ENCODE results near the gene YBEY. TPM values are rescaled to one million over a fixed set of nuclear protein-coding genes. Genes with fewer than 3 reads are reported as not detected.

YBEY gene
- total and polyA plus RNA-seq, 7 experiments from 2014 or later = 8.8 to 20.1 (median 15.6) TPM

- Mint-ChIP-seq H3K36me3 (peaks cover 0 to 16% (median 0%) of the 10 kb centered on the region in 5 donors), H3K9me3 (peaks cover 0 to 3% (median 0%) of the 10 kb centered on the region in 11 donors), H3K4me3 (no peak overlapping the region), H3K27me3 (no peaks in the 10 kb centered on the region), H3K4me1 (no peaks in the 10 kb centered on the region), H3K27ac (no peak overlapping the region)
- no peak overlapping the region for H3K27ac ChIP-seq (ENCODE audit: low read depth, low read length)
- intact Hi-C loops (cut with micrococcal nuclease) = no loop called here
- H3K4me1 ChIP-seq (ENCODE audit: control insufficient read depth in 2 of 2, insufficient read depth in 2 of 2, low read length in 2 of 2) = no peaks in the 10 kb centered on the region
- ChIA-PET CTCF (no interaction called here), POLR2A (no interaction called here)
- no peaks in the 10 kb centered on the region for H3K9me3 ChIP-seq (ENCODE audit: control insufficient read depth in 2 of 3, low read length in 3 of 3)
- no peaks in the 10 kb centered on the region for H3K27me3 ChIP-seq (ENCODE audit: control insufficient read depth in 2 of 2, insufficient read depth in 2 of 2, low read length in 2 of 2)
- ATAC-seq (no peak), DNase-seq (no peak)
- no peaks in the 10 kb centered on the region for H3K36me3 ChIP-seq (ENCODE audit: control insufficient read depth in 2 of 3, insufficient read depth in 3 of 3, low read length in 3 of 3)
- H3K4me3 ChIP-seq (ENCODE audit: low read length) = no peak overlapping the region
Observed at GRCh38 chr21:46314441-46315020, 28.4 kb downstream of the YBEY start.

- intact Hi-C loops (cut with micrococcal nuclease) = no loop called here
- Histone ChIP-seq H3K27me3 (ENCODE audit: control insufficient read depth in 2 of 2, insufficient read depth in 2 of 2, low read length in 2 of 2) (no peaks in the 10 kb centered on the region), H3K4me1 (ENCODE audit: control insufficient read depth in 2 of 2, insufficient read depth in 2 of 2, low read length in 2 of 2) (no peaks in the 10 kb centered on the region), H3K4me3 (ENCODE audit: low read length) (no peak overlapping the region), H3K27ac (ENCODE audit: low read depth, low read length) (no peak overlapping the region), H3K9me3 (ENCODE audit: control insufficient read depth in 2 of 3, low read length in 3 of 3) (no peaks in the 10 kb centered on the region), H3K36me3 (ENCODE audit: control insufficient read depth in 2 of 3, insufficient read depth in 3 of 3, low read length in 3 of 3) (no peaks in the 10 kb centered on the region)
- H3K4me3 Mint-ChIP-seq = no peak overlapping the region
- POLR2A ChIA-PET = no interaction called here
- no peaks in the 10 kb centered on the region for H3K27me3 Mint-ChIP-seq
- DNase-seq (no peak), ATAC-seq (no peak)
- H3K36me3 Mint-ChIP-seq = peaks cover 0 to 15% (median 0%) of the 10 kb centered on the region in 5 donors
- peaks cover 0 to 18% (median 11%) of the 10 kb centered on the region in 7 donors for H3K4me1 Mint-ChIP-seq
- H3K9me3 Mint-ChIP-seq = no peaks in the 10 kb centered on the region
- CTCF ChIA-PET = no interaction called here
- no peak overlapping the region for H3K27ac Mint-ChIP-seq
Observed at GRCh38 chr21:46316708-46317324, 30.7 kb downstream of the YBEY start.

DNA sequence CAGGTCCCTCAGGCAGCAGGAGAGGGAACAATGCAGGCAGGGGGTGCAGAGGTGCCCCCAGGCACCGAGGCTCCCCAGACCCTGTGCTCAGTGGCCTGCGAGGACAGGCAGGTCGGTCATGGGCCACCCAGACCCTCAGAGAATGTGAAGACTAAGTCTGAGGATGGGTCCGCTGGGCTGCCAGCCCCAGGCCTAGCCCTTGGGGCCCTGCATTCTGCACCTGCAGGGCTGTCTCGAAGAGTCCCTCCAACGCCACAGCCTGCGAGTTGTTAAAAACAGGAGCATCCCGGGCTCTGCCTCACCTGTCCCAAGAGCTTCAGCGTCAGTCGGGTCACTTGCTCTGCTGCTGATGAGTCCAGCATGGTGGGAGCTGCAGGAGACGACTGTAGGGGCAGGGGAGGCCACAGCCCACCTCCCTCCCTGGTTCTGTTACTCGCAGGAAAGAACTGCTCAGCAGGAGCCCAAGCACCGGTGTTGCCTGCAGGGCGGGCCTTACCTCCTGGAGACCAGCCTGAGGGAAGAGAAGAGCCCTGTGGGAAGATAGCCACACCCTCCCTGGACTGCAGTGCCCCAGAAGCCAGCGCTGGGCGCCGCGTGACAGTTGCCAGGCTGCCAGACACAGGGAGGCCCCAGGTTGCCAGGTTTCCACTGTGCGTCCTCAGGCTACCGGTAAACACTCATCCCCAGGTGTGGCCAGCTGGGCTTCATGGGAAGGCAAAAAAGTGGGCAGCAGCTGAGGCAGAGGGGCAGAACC lies 31.7 kb downstream of the YBEY start:
- CTCF ChIA-PET = no interaction called here
- Mint-ChIP-seq H3K4me1 (peaks cover 0 to 25% (median 20%) of the 10 kb centered on the region in 7 donors), H3K27ac (no peak overlapping the region), H3K4me3 (no peak overlapping the region), H3K27me3 (no peaks in the 10 kb centered on the region), H3K36me3 (peaks cover 0 to 9% (median 0%) of the 10 kb centered on the region in 5 donors), H3K9me3 (no peaks in the 10 kb centered on the region)
- no peak overlapping the region for H3K27ac ChIP-seq (ENCODE audit: low read depth, low read length)
- no peaks in the 10 kb centered on the region for H3K27me3 ChIP-seq (ENCODE audit: control insufficient read depth in 2 of 2, insufficient read depth in 2 of 2, low read length in 2 of 2)
- intact Hi-C loops (cut with micrococcal nuclease) = no loop called here
- ATAC-seq (no peak), DNase-seq (no peak)
- H3K4me3 ChIP-seq (ENCODE audit: low read length) = no peak overlapping the region
- peaks cover 0 to 8% of the 10 kb centered on the region in 2 donors for H3K4me1 ChIP-seq (ENCODE audit: control insufficient read depth in 2 of 2, insufficient read depth in 2 of 2, low read length in 2 of 2)
- H3K36me3 ChIP-seq (ENCODE audit: control insufficient read depth in 2 of 3, insufficient read depth in 3 of 3, low read length in 3 of 3) = no peaks in the 10 kb centered on the region
- H3K9me3 ChIP-seq (ENCODE audit: control insufficient read depth in 2 of 3, low read length in 3 of 3) = no peaks in the 10 kb centered on the region
- POLR2A ChIA-PET = no interaction called here

- Histone ChIP-seq H3K27ac (ENCODE audit: low read depth, low read length) (no peak overlapping the region), H3K27me3 (ENCODE audit: control insufficient read depth in 2 of 2, insufficient read depth in 2 of 2, low read length in 2 of 2) (no peaks in the 10 kb centered on the region), H3K9me3 (ENCODE audit: control insufficient read depth in 2 of 3, low read length in 3 of 3) (no peaks in the 10 kb centered on the region), H3K36me3 (ENCODE audit: control insufficient read depth in 2 of 3, insufficient read depth in 3 of 3, low read length in 3 of 3) (no peaks in the 10 kb centered on the region), H3K4me1 (ENCODE audit: control insufficient read depth in 2 of 2, insufficient read depth in 2 of 2, low read length in 2 of 2) (peaks cover 0 to 9% of the 10 kb centered on the region in 2 donors), H3K4me3 (ENCODE audit: low read length) (no peak overlapping the region)
- Mint-ChIP-seq H3K4me1 (peaks cover 0 to 27% (median 25%) of the 10 kb centered on the region in 7 donors), H3K27me3 (no peaks in the 10 kb centered on the region), H3K36me3 (peaks cover 0 to 8% (median 0%) of the 10 kb centered on the region in 5 donors), H3K4me3 (no peak overlapping the region), H3K27ac (no peak overlapping the region), H3K9me3 (no peaks in the 10 kb centered on the region)
- POLR2A ChIA-PET = no interaction called here
- intact Hi-C loops (cut with micrococcal nuclease) = no loop called here
- DNase-seq (no peak), ATAC-seq (no peak)
- CTCF ChIA-PET = no interaction called here
Observed at GRCh38 chr21:46318464-46318845, 32.3 kb downstream of the YBEY start.

GRCh38 chr21:46319186-46319585 lies 33.0 kb downstream of the YBEY start:
- CTCF ChIA-PET = no interaction called here
- no peak overlapping the region for H3K27ac ChIP-seq (ENCODE audit: low read depth, low read length)
- DNase-seq (no peak), ATAC-seq (no peak)
- Mint-ChIP-seq H3K27ac (no peak overlapping the region), H3K27me3 (no peaks in the 10 kb centered on the region), H3K4me1 (peaks cover 0 to 27% (median 25%) of the 10 kb centered on the region in 7 donors), H3K4me3 (no peak overlapping the region), H3K9me3 (peaks cover 0 to 2% (median 0%) of the 10 kb centered on the region in 11 donors), H3K36me3 (peaks cover 0 to 6% (median 0%) of the 10 kb centered on the region in 5 donors)
- POLR2A ChIA-PET = no interaction called here
- H3K4me3 ChIP-seq (ENCODE audit: low read length) = no peak overlapping the region
- intact Hi-C loops (cut with micrococcal nuclease) = no loop called here
- H3K4me1 ChIP-seq (ENCODE audit: control insufficient read depth in 2 of 2, insufficient read depth in 2 of 2, low read length in 2 of 2) = peaks cover 0 to 9% of the 10 kb centered on the region in 2 donors
- H3K9me3 ChIP-seq (ENCODE audit: control insufficient read depth in 2 of 3, low read length in 3 of 3) = no peaks in the 10 kb centered on the region
- H3K36me3 ChIP-seq (ENCODE audit: control insufficient read depth in 2 of 3, insufficient read depth in 3 of 3, low read length in 3 of 3) = peaks cover 0 to 2% (median 0%) of the 10 kb centered on the region in 3 experiments
- H3K27me3 ChIP-seq (ENCODE audit: control insufficient read depth in 2 of 2, insufficient read depth in 2 of 2, low read length in 2 of 2) = no peaks in the 10 kb centered on the region

- Histone ChIP-seq H3K36me3 (ENCODE audit: control insufficient read depth in 2 of 3, insufficient read depth in 3 of 3, low read length in 3 of 3) (peaks cover 0 to 3% (median 0%) of the 10 kb centered on the region in 3 experiments), H3K4me1 (ENCODE audit: control insufficient read depth in 2 of 2, insufficient read depth in 2 of 2, low read length in 2 of 2) (peaks cover 0 to 10% of the 10 kb centered on the region in 2 donors), H3K9me3 (ENCODE audit: control insufficient read depth in 2 of 3, low read length in 3 of 3) (no peaks in the 10 kb centered on the region), H3K27me3 (ENCODE audit: control insufficient read depth in 2 of 2, insufficient read depth in 2 of 2, low read length in 2 of 2) (no peaks in the 10 kb centered on the region), H3K4me3 (ENCODE audit: low read length) (no peak overlapping the region), H3K27ac (ENCODE audit: low read depth, low read length) (no peak overlapping the region)
- DNase-seq (no peak), ATAC-seq (no peak)
- H3K27me3 Mint-ChIP-seq = no peaks in the 10 kb centered on the region
- H3K9me3 Mint-ChIP-seq = peaks cover 0 to 2% (median 0%) of the 10 kb centered on the region in 11 donors
- CTCF ChIA-PET = no interaction called here
- H3K36me3 Mint-ChIP-seq = peaks cover 0 to 6% (median 0%) of the 10 kb centered on the region in 5 donors
- intact Hi-C loops (cut with micrococcal nuclease) = loop anchor here (5.0 kb wide), 2 partner anchors 137 to 728 kb away; partner anchors contain the start of gene DIP2A (in 1 of the 2)
- peaks cover 2 to 29% (median 26%) of the 10 kb centered on the region in 7 donors for H3K4me1 Mint-ChIP-seq
- POLR2A ChIA-PET = no interaction called here
- H3K27ac Mint-ChIP-seq = peak overlapping the region in 2 of 9 donors; percentile 38 to 63
- peak overlapping the region in 1 of 10 donors; percentile 61 for H3K4me3 Mint-ChIP-seq
Observed at GRCh38 chr21:46320331-46320801, 34.2 kb downstream of the YBEY start.

Data from naive thymus-derived CD4-positive, alpha-beta T cell (primary cell).